Adrenal gland (tissue), 19 donors: ENCODE data around the gene APOF. TPM values are rescaled to one million over a fixed set of nuclear protein-coding genes. Genes with fewer than 3 reads are reported as not detected.

Experiments
- DNase-seq, 7 donors: peaks; one replicate each; pipeline ENCODE4 v3.0.0-alpha.2; 2019 to 2020
- H3K27ac ChIP-seq, 5 donors: fragments of 200-600 bp; sonication (generic) in 4 of 5; 1 replicate in 3 of 5; 2 replicates in 2 of 5; pipeline versions ENCODE4 v1.5.1 to v1.8.0; 2016 to 2020; ENCODE audit warnings: mild to moderate bottlenecking in 1 of 5
- H3K27me3 ChIP-seq: fragments of 200-600 bp; 2 replicates; pipeline ENCODE4 v1.8.0; 2021
- H3K36me3 ChIP-seq, 2 donors: fragments of 200-600 bp; replicated peaks in 1 of 2; 1 replicate in 1 of 2; 2 replicates in 1 of 2; pipeline versions ENCODE4 v1.5.1 to v1.8.0; 2018 to 2022
- H3K4me1 ChIP-seq, 2 donors: fragments of 200-600 bp; replicated peaks in 1 of 2; 1 replicate in 1 of 2; 2 replicates in 1 of 2; pipeline versions ENCODE4 v1.5.1 to v1.8.0; 2018 to 2021
- H3K4me3 ChIP-seq, 4 donors: fragments of 200-600 bp; sonication (generic) in 3 of 4; one replicate each; pipeline ENCODE4 v1.5.1; 2016 to 2018
- H3K9me3 ChIP-seq, 3 donors: fragments of 200-600 bp; sonication (generic) in 1 of 3; replicated peaks in 1 of 3; 1 replicate in 2 of 3; 2 replicates in 1 of 3; pipeline versions ENCODE4 v1.5.1 to v1.8.0; 2016 to 2021
- CTCF ChIP-seq, 6 experiments: fragments of 450-650 bp in 4 of 6; fragments of 200-600 bp in 2 of 6; sonication (generic) in 1 of 6; IDR thresholded peaks; 1 replicate in 5 of 6; 2 replicates in 1 of 6; pipeline versions ENCODE4 v1.5.1 to v1.8.0; 2016 to 2021; ENCODE audit warnings: antibody characterized with exemption in 6 of 6, mild to moderate bottlenecking in 2 of 6, moderate library complexity in 1 of 6
- POLR2A ChIP-seq, 2 donors: fragments of 450-650 bp; IDR thresholded peaks; one replicate each; pipeline ENCODE4 v1.6.1; 2017; ENCODE audit warnings: antibody characterized with exemption in 2 of 2, mild to moderate bottlenecking in 2 of 2, moderate library complexity in 1 of 2
- WGBS, 4 donors: extraction: QIAGEN DNeasy Blood & Tissue Kit in 2 of 4; methylation state at CpG; one replicate each; pipeline versions ENCODE4 v1.1.5 to v1.1.7; 2013 to 2017; 5-methylcytosine and 5-hydroxymethylcytosine counted together
- intact Hi-C, 2 donors: fragments of 100-400 bp; cut with DNase I; formaldehyde crosslinking; loops; one replicate each; pipeline versions ENCODE4 v1.14.1 to v1.15.0; 2022 to 2023
- long read RNA-seq, 10 donors: library from polyadenylated mRNA in 3 of 10; unstranded in 2 of 10; stranded (forward) in 1 of 10; transcript quantifications; one replicate each; pipeline ENCODE4 v2.0.0 and lab custom pipeline, GENCODE V29; 2021 to 2026
- polyA plus RNA-seq, 3 donors: library from polyadenylated mRNA; stranded (reverse); fragments of 200-250 nt in 2 of 3; fragments of 350-450 nt in 1 of 3; fragmentation: Illumina TruSeq in 1 of 3; extraction: RNeasy Lipid Tissue Mini Kit (QIAGEN cat#74804) in 1 of 3; gene quantifications; one replicate each; pipeline ENCODE4 v1.2.3, GENCODE V29; 2013 to 2014
- total RNA-seq, 9 donors: library from RNA; depleted of rRNA in 4 of 9; stranded (reverse); fragments of >200 nt in 4 of 9; fragments of 120-200 nt in 1 of 9; fragmentation: NEBNext Ultra II Directional in 1 of 9; extraction: Animal tissue kit (Norgen Biotek cat#: 25700) in 1 of 9; gene quantifications; one replicate each; pipeline versions ENCODE4 v1.1.0 to v1.2.4, GENCODE V29; 2013 to 2023
- donor health status: healthy with polysubstance abuse.
- donor health status: Bipolar disorder and iron deficiency.
- donor health status: DM: yes; HTN: yes; CAD: no.
- donor health status: DM: no; HTN: no; CAD: no.
- donor health status: DM: no; HTN: no; CAD: no.
- donor health status: DM: yes; HTN: yes; CAD: no.

Gene APOF, protein sequence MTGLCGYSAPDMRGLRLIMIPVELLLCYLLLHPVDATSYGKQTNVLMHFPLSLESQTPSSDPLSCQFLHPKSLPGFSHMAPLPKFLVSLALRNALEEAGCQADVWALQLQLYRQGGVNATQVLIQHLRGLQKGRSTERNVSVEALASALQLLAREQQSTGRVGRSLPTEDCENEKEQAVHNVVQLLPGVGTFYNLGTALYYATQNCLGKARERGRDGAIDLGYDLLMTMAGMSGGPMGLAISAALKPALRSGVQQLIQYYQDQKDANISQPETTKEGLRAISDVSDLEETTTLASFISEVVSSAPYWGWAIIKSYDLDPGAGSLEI
- not detected for total RNA-seq
- polyA plus RNA-seq: under 1 TPM in 1 of 3 donors, not detected in 2; 0.24 TPM
- long read RNA-seq, donor 1: 0 reads
- long read RNA-seq, donor 2: 0 reads
- long read RNA-seq, donor 3: 0 reads
- long read RNA-seq, donor 4: 0 reads
- long read RNA-seq, donor 5, partial matches to known transcripts: 0 of 1 reads
- long read RNA-seq, donor 5, other reads (novel, unspliced or antisense): 1 of 1 reads
- long read RNA-seq, donor 6: 0 reads
- long read RNA-seq, donor 7: 0 reads
- long read RNA-seq, donor 8, partial matches to known transcripts: 0 of 1 reads
- long read RNA-seq, donor 8, other reads (novel, unspliced or antisense): 0 of 1 reads
- long read RNA-seq, donor 9: 0 reads
- long read RNA-seq, donor 10: 0 reads

- intact Hi-C loops: no loop called here
- Histone ChIP-seq H3K4me1 (peaks cover 14 to 24% of the 10 kb centered on the region in 2 donors), H3K9me3 (no peaks in the 10 kb centered on the region), H3K4me3 (no peak within 1 kb of the TSS), H3K36me3 (no peaks in the 10 kb centered on the region), H3K27me3 (no peaks in the 10 kb centered on the region), H3K27ac (no peak within 1 kb of the TSS)
- WGBS, 4 donors: 91 to 96% (median 92%) methylated on average over 8 to 10 of the region's 10 CpGs
- no peak for DNase-seq
- TF ChIP-seq POLR2A (IDR thresholded peaks at IDR 0.05) (no peak), CTCF (IDR thresholded peaks at IDR 0.05) (no peak)
Measured at GRCh38 chr12:56362130-56363059, at the start of gene APOF. APOF (minus strand) TSS chr12:56362857; CDS start chr12:56362745, 112 bp downstream.

DNA sequence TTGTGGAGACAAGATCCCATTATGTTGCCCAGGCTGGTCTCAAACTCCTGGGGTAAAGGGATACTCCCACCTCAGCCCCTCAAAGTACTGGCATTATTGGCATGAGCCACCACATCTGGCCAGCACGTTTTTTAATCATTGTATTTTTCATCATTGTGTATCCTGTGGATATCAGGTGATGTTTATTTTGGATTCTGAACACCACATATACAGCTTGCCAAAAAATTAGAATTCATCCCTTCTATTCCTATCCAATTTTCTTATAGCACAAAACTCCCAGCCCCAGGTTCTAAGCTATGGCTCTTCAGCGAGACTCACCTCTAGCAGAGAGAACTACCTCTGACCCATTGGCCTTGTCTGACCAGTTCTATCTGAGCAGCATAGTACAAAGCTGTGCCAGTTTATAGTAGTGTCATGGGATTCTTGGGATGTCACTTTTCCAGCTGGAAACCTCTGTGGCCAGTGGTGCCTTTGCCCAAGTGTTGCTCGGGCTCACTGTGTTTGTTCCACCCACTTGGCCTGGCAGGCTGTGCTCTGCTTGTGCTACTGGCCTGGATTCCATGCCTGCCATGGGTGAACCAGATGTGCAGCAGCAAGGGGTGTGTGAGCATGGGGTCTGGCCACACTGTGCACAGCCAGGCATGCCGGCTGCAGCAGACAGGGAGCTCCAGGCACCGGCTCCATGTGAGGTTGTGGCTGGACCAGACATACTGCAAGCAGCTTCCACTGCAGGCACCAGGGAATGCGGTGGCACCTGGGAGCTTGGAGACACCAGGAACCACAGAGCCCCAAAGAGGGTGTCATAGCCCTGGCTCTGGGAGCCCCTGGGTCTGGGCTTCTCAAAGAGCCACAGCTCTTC lies 49.4 kb upstream of the APOF start:
- intact Hi-C loops: no loop called here
- no peak overlapping the region for H3K4me3 ChIP-seq
- H3K27me3 ChIP-seq: no peaks in the 10 kb centered on the region
- H3K4me1 ChIP-seq: no peaks in the 10 kb centered on the region
- no peak overlapping the region for H3K27ac ChIP-seq
- no peaks in the 10 kb centered on the region for H3K36me3 ChIP-seq
- WGBS, 4 donors: 65 to 83% (median 69%) methylated on average over 2 to 6 of the region's 6 CpGs
- TF ChIP-seq POLR2A (IDR thresholded peaks at IDR 0.05): no peak
- no peak for TF ChIP-seq CTCF (IDR thresholded peaks at IDR 0.05)
- DNase-seq: no peak
- H3K9me3 ChIP-seq: no peaks in the 10 kb centered on the region

DNA sequence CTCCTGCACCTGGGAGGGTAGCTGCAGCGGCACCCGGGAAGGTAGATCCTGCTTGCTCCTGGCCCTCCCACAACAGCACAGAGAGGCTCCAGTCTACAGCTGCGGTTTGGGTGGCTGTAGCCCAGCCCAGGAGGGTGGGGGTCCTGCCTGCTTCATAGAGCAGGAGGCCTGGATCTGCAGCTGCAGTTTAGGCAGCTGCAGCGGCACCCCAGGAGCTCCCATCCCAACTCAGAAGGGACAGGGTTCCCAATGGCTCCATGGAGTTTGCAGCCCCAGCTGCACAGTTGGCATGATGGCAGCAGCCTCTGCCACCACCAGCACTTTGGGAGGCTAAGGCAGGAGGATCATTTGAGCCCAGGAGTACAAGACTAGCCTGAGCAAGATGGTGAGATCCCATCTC lies 48.1 kb upstream of the APOF start:
- no peak for TF ChIP-seq CTCF (IDR thresholded peaks at IDR 0.05)
- no peak for TF ChIP-seq POLR2A (IDR thresholded peaks at IDR 0.05)
- 88 to 94% (median 88%) methylated on average over 4 of the region's 4 CpGs; no CpG with 5 or more reads in 1 of the 4 donors for WGBS, 4 donors
- intact Hi-C loops: no loop called here
- Histone ChIP-seq H3K36me3 (no peaks in the 10 kb centered on the region), H3K27ac (no peak overlapping the region), H3K9me3 (no peaks in the 10 kb centered on the region), H3K4me3 (no peak overlapping the region), H3K4me1 (no peaks in the 10 kb centered on the region), H3K27me3 (no peaks in the 10 kb centered on the region)
- DNase-seq: no peak
